Measurements from ENCODE around the gene SNX11.

The SNX11 gene

GRCh38 chr17:48163809-48164208, 56.2 kb downstream of the SNX11 start:
- DNase-seq = no peak

- DNase-seq = no peak
These were observed 62.4 kb downstream of the SNX11 start for GRCh38 chr17:48169926-48170325.

Data from hematopoietic multipotent progenitor cell treated with erythropoietin and hydrocortisone succinate and interleukin-3 and kit ligand, for 8 days (in vitro differentiated cells).